ENCODE data around the gene GLO1. TPM values are rescaled to one million over a fixed set of nuclear protein-coding genes. Genes with fewer than 3 reads are reported as not detected.
"Not testable (repeated sequence)": the region's sequence is repeated elsewhere in the genome, so short reads cannot be mapped to it uniquely, and the experiment has no call there.

GLO1 gene
- total RNA-seq, 1 experiment from 2014 or later, result 66.7 TPM

DNA sequence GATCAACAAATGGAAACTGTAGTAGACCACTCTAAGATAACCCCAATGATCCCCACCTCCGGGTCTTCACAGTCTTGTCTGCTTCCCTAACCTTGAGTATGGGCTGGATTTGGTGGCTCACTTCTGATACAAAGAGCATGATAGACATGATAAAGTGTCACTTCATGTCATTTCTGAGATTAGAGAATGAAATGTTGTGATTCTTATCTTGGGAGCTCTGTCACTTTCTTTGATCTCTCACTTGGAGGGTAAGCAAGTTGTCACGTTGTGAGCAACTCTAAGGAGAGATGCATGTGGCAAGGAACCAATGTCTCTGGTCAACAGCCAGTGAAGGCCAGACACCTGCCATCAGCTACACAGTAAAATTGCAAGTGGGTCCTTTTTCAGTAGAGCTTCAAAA is 3.0 kb upstream of the GLO1 start:
- ChIA-PET POLR2A (interaction anchor here (0.6 kb wide), 1 partner anchor 11 kb away, joined by 3 read pairs; no protein-coding TSS in a partner anchor), CTCF (interaction anchor here (0.6 to 0.7 kb wide), 2 partner anchors 11 to 166 kb away, joined by 3 read pairs; no protein-coding TSS in a partner anchor)
- no peak overlapping the region for H3K27ac Mint-ChIP-seq (ENCODE audit: low read depth, unreplicated experiment)
- peaks cover 11% of the 10 kb centered on the region for H3K27me3 Mint-ChIP-seq (ENCODE audit: insufficient read depth, unreplicated experiment)
- no TSS peak for BruUV-seq (replicated peaks)
- DNase-seq (ENCODE audit: unreplicated experiment), result no peak
- no peaks in the 10 kb centered on the region for H3K9me3 Mint-ChIP-seq (ENCODE audit: unreplicated experiment)
- intact Hi-C loops (cut with micrococcal nuclease), result no loop called here
- H3K36me3 Mint-ChIP-seq (ENCODE audit: insufficient read depth, unreplicated experiment), result peaks cover 6% of the 10 kb centered on the region
- no peak overlapping the region for H3K4me3 Mint-ChIP-seq (ENCODE audit: unreplicated experiment)
- TF ChIP-seq, protein P1, sequence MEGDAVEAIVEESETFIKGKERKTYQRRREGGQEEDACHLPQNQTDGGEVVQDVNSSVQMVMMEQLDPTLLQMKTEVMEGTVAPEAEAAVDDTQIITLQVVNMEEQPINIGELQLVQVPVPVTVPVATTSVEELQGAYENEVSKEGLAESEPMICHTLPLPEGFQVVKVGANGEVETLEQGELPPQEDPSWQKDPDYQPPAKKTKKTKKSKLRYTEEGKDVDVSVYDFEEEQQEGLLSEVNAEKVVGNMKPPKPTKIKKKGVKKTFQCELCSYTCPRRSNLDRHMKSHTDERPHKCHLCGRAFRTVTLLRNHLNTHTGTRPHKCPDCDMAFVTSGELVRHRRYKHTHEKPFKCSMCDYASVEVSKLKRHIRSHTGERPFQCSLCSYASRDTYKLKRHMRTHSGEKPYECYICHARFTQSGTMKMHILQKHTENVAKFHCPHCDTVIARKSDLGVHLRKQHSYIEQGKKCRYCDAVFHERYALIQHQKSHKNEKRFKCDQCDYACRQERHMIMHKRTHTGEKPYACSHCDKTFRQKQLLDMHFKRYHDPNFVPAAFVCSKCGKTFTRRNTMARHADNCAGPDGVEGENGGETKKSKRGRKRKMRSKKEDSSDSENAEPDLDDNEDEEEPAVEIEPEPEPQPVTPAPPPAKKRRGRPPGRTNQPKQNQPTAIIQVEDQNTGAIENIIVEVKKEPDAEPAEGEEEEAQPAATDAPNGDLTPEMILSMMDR (IDR thresholded peaks at IDR 0.05; ENCODE audit: unreplicated experiment), result no peak
- peaks cover 9% of the 10 kb centered on the region for H3K4me1 Mint-ChIP-seq (ENCODE audit: insufficient read depth, unreplicated experiment)

- Mint-ChIP-seq H3K4me3 (ENCODE audit: unreplicated experiment) (no peak overlapping the region), H3K9me3 (ENCODE audit: unreplicated experiment) (peaks cover 10% of the 10 kb centered on the region), H3K4me1 (ENCODE audit: insufficient read depth, unreplicated experiment) (peaks cover 9% of the 10 kb centered on the region), H3K27me3 (ENCODE audit: insufficient read depth, unreplicated experiment) (no peaks in the 10 kb centered on the region), H3K27ac (ENCODE audit: low read depth, unreplicated experiment) (no peak overlapping the region), H3K36me3 (ENCODE audit: insufficient read depth, unreplicated experiment) (peaks cover 11% of the 10 kb centered on the region)
- intact Hi-C loops (cut with micrococcal nuclease), result no loop called here
- TF ChIP-seq, protein P1 (IDR thresholded peaks at IDR 0.05; ENCODE audit: unreplicated experiment), result no peak
- DNase-seq (ENCODE audit: unreplicated experiment), result no peak
- no TSS peak for BruUV-seq (replicated peaks)
- POLR2A ChIA-PET, result interaction anchor here (0.8 to 1.4 kb wide), 4 partner anchors 10 to 85 kb away, joined by 3 to 7 read pairs (median 4); no protein-coding TSS in a partner anchor
- CTCF ChIA-PET, result interaction anchor here (0.9 kb wide), 1 partner anchor 9 kb away, joined by 3 read pairs; no protein-coding TSS in a partner anchor
Observed at GRCh38 chr6:38703949-38704590, 1.1 kb upstream of the GLO1 start.

- Mint-ChIP-seq H3K4me1 (ENCODE audit: insufficient read depth, unreplicated experiment) (peaks cover 14% of the 10 kb centered on the region), H3K27me3 (ENCODE audit: insufficient read depth, unreplicated experiment) (no peaks in the 10 kb centered on the region), H3K36me3 (ENCODE audit: insufficient read depth, unreplicated experiment) (peaks cover 17% of the 10 kb centered on the region), H3K27ac (ENCODE audit: low read depth, unreplicated experiment) (peak overlapping the region; percentile 94), H3K9me3 (ENCODE audit: unreplicated experiment) (peaks cover 10% of the 10 kb centered on the region), H3K4me3 (ENCODE audit: unreplicated experiment) (peak overlapping the region; percentile 84)
- POLR2A ChIA-PET, result interaction anchor here (0.7 to 0.8 kb wide), 2 partner anchors 13 to 51 kb away, joined by 3 to 4 read pairs; partner anchors contain the start of gene DNAH8
- no TSS peak for BruUV-seq (replicated peaks)
- intact Hi-C loops (cut with micrococcal nuclease), result no loop called here
- CTCF ChIA-PET, result no interaction called here
- DNase-seq (ENCODE audit: unreplicated experiment), result peak; percentile 4
- TF ChIP-seq, protein P1 (IDR thresholded peaks at IDR 0.05; ENCODE audit: unreplicated experiment), result no peak
Observed at GRCh38 chr6:38701551-38701950, 1.4 kb downstream of the GLO1 start.

- H3K4me1 Mint-ChIP-seq (ENCODE audit: insufficient read depth, unreplicated experiment), result peaks cover 14% of the 10 kb centered on the region
Observed at GRCh38 chr6:38699702-38700101, 3.2 kb downstream of the GLO1 start.

More at GRCh38 chr6:38699702-38700101, 3.2 kb downstream of the GLO1 start:
- BruUV-seq (replicated peaks); intact Hi-C loops (cut with micrococcal nuclease); DNase-seq (ENCODE audit: unreplicated experiment); H3K4me3 Mint-ChIP-seq (ENCODE audit: unreplicated experiment); H3K27me3 Mint-ChIP-seq (ENCODE audit: insufficient read depth, unreplicated experiment); H3K27ac Mint-ChIP-seq (ENCODE audit: low read depth, unreplicated experiment); POLR2A ChIA-PET: not testable (repeated sequence)
- CTCF ChIA-PET, result interaction anchor here (0.6 kb wide), 1 partner anchor 13 kb away, joined by 3 read pairs; no protein-coding TSS in a partner anchor
- Mint-ChIP-seq H3K9me3 (ENCODE audit: unreplicated experiment) (peaks cover 10% of the 10 kb centered on the region), H3K36me3 (ENCODE audit: insufficient read depth, unreplicated experiment) (peaks cover 18% of the 10 kb centered on the region)
